SK-N-SH (cell line): ENCODE results near the gene CEP63. TPM values are rescaled to one million over a fixed set of nuclear protein-coding genes. Genes with fewer than 3 reads are reported as not detected.

Experiments used
- CTCF ChIA-PET: fragments of 300-600, 350-600 bp; formaldehyde crosslinking; extraction: SDS; loops from one replicate; lab custom pipeline; 2021; lab: Yijun Ruan, JAX
- POLR2A ChIA-PET: fragments of 350-600 bp; sonication (Branson Sonifier 250); formaldehyde crosslinking; extraction: SDS; loops from one replicate; lab custom pipeline; 2020; ENCODE audit warnings: antibody characterized with exemption, inconsistent platforms; lab: Yijun Ruan, JAX
- DNase-seq: peaks from one replicate; pipeline ENCODE4 v3.0.0; 2012
- H2AFZ ChIP-seq: fragments of 200-600 bp; sonication (generic); 2 replicates; pipeline ENCODE4 v1.8.1; 2016; ENCODE audit warnings: antibody characterized with exemption, mild to moderate bottlenecking, low read depth
- H3F3A ChIP-seq: fragments of 200-600 bp; sonication (generic); replicated peaks from 2 replicates; pipeline ENCODE3; 2016; ENCODE audit warnings: antibody characterized with exemption, mild to moderate bottlenecking; ENCODE audit not compliant: insufficient read depth
- H3K27ac ChIP-seq, 2 experiments: fragments of 200-500 bp in 1 of 2; fragments of 200-600 bp in 1 of 2; sonication (Bioruptor generic) in 1 of 2; sonication (generic), shearing (Covaris generic) in 1 of 2; 2 replicates each; pipeline versions ENCODE4 v1.5.1 to v1.6.1; 2014 to 2016; ENCODE audit warnings: low read depth in 2 of 2, inconsistent platforms in 1 of 2, low read length in 1 of 2, mild to moderate bottlenecking in 1 of 2, mixed read lengths in 1 of 2
- H3K27me3 ChIP-seq: fragments of 200-600 bp; sonication (generic), shearing (Covaris generic); 2 replicates; pipeline ENCODE4 v1.6.1; 2016; ENCODE audit warnings: mixed run types; ENCODE audit not compliant: insufficient read depth
- H3K36me3 ChIP-seq, 2 experiments: fragments of 200-500 bp in 1 of 2; fragments of 200-600 bp in 1 of 2; sonication (Bioruptor generic) in 1 of 2; sonication (generic) in 1 of 2; replicated peaks in 1 of 2; 2 replicates each; pipeline versions ENCODE3 to v1.5.1; 2014 to 2016; ENCODE audit warnings: low read length in 1 of 2, mild to moderate bottlenecking in 1 of 2; ENCODE audit not compliant: insufficient read depth in 2 of 2, control insufficient read depth in 1 of 2
- H3K4me1 ChIP-seq, 2 experiments: fragments of 200-500 bp in 1 of 2; fragments of 200-600 bp in 1 of 2; sonication (Bioruptor generic) in 1 of 2; sonication (generic), shearing (Covaris generic) in 1 of 2; 2 replicates each; pipeline versions ENCODE4 v1.5.1 to v1.6.1; 2014 to 2016; ENCODE audit warnings: low read depth in 1 of 2, low read length in 1 of 2, mixed run types in 1 of 2; ENCODE audit not compliant: insufficient read depth in 2 of 2, control insufficient read depth in 1 of 2
- H3K4me2 ChIP-seq: fragments of 200-600 bp; sonication (generic), shearing (Covaris generic); 2 replicates; pipeline ENCODE4 v1.6.1; 2017; ENCODE audit warnings: mixed run types
- H3K4me3 ChIP-seq, 2 experiments: fragments of 200-500 bp in 1 of 2; fragments of 200-600 bp in 1 of 2; sonication (Bioruptor generic) in 1 of 2; sonication (generic), shearing (Covaris generic) in 1 of 2; 2 replicates each; pipeline versions ENCODE4 v1.5.1 to v1.8.1; 2014 to 2016; ENCODE audit warnings: low read depth in 2 of 2, inconsistent platforms in 1 of 2, low read length in 1 of 2, mild to moderate bottlenecking in 1 of 2, mixed read lengths in 1 of 2, moderate library complexity in 1 of 2
- H3K79me2 ChIP-seq: fragments of 200-600 bp; sonication (generic); 2 replicates; pipeline ENCODE4 v1.8.1; 2017; ENCODE audit warnings: mild to moderate bottlenecking; ENCODE audit not compliant: insufficient read depth
- H3K9ac ChIP-seq: fragments of 200-600 bp; sonication (generic); 2 replicates; pipeline ENCODE4 v1.6.1; 2017; ENCODE audit warnings: mixed run types
- H3K9me2 ChIP-seq: fragments of 200-600 bp; sonication (generic); 2 replicates; pipeline ENCODE4 v1.6.1; 2017; ENCODE audit warnings: mixed run types
- H3K9me3 ChIP-seq: fragments of 200-600 bp; sonication (generic); 2 replicates; pipeline ENCODE4 v1.6.1; 2017; ENCODE audit warnings: mixed run types, mild to moderate bottlenecking, moderate library complexity
- H4K20me1 ChIP-seq: fragments of 200-600 bp; sonication (generic); 2 replicates; pipeline ENCODE4 v1.6.1; 2017; ENCODE audit warnings: mild to moderate bottlenecking, mixed run types; ENCODE audit not compliant: insufficient read depth
- MEF2A ChIP-seq: IDR thresholded peaks from 2 replicates; pipeline ENCODE4 v1.4.0; 2012; ENCODE audit warnings: low read depth, borderline replicate concordance
- RFX5 ChIP-seq: IDR thresholded peaks from 2 replicates; pipeline ENCODE4 v1.6.1; 2012; ENCODE audit warnings: mild to moderate bottlenecking, improper control_type of control experiment, low read length
- RXRA ChIP-seq: IDR thresholded peaks from 2 replicates; pipeline ENCODE4 v1.4.0; 2012; ENCODE audit warnings: low read depth, mild to moderate bottlenecking, borderline replicate concordance
- TEAD4 ChIP-seq: IDR thresholded peaks from 2 replicates; pipeline ENCODE4 v1.4.0; 2012; ENCODE audit warnings: mild to moderate bottlenecking, borderline replicate concordance; ENCODE audit not compliant: insufficient read depth
- WGBS: methylation state at CpG from one replicate; pipeline ENCODE4 v1.1.6; 2017; ENCODE audit warnings: low lambda C conversion rate; 5-methylcytosine and 5-hydroxymethylcytosine counted together
- polyA plus RNA-seq, 3 experiments: library from polyadenylated mRNA; depleted of rRNA; stranded (reverse); fragments of >200 nt; gene quantifications; 2 replicates each; pipeline ENCODE4 v1.2.3, GENCODE V29; 2012
- TF ChIP-seq, protein P1 (sequence below): IDR thresholded peaks from 2 replicates; pipeline ENCODE4 v1.4.0; 2012; ENCODE audit warnings: low read depth

The CEP63 gene
- polyA plus RNA-seq, 1 of the 3 experiments (the other 2 are of a cell fraction), result 6.3 TPM

DNA sequence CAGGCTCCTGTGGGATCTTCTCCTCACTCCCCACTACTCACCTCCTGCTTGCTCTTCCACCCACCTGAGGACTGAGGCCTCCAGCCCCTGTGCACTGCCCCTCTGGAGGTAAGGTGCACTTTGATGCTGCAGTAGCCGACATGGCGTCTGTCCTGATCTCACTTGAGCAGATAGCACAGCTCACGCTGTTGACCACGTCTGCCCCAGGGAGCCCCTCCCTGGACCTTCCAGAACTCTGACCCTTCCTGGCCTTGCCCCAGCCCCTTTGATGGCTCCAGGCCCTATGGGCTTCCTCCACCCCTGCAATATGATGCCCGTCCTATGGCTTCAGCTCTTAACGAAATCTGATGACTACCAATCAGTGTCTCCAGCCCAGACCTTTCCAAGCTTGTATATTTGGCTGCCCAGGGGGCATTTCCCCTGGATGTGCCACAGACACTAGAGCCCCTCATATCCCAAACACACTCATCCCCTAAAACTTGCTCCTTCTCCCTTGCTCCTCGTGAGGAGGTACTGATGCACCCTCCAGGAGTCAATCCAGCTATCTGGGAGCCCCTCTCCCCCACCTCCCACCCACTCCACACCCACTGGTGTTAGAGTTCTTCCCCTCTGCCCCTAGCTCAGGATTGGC is 137.9 kb downstream of the CEP63 start:
- Histone ChIP-seq H3K4me3 (no peak overlapping the region), H3K9ac (no peak overlapping the region), H3K79me2 (no peaks in the 10 kb centered on the region), H3K27ac (no peak overlapping the region), H3K9me2 (no peaks in the 10 kb centered on the region), H3K4me1 (peaks cover 0 to 10% of the 10 kb centered on the region in 2 experiments; a peak in 1 of 4 replicates), H3F3A (no peaks in the 10 kb centered on the region), H4K20me1 (no peaks in the 10 kb centered on the region), H3K9me3 (no peaks in the 10 kb centered on the region), H3K27me3 (no peaks in the 10 kb centered on the region), H2AFZ (no peak overlapping the region), H3K4me2 (no peak overlapping the region), H3K36me3 (no peaks in the 10 kb centered on the region)
- no peak for TF ChIP-seq MEF2A
- no peak for TF ChIP-seq RFX5
- no peak for TF ChIP-seq TEAD4
- TF ChIP-seq, protein P1, sequence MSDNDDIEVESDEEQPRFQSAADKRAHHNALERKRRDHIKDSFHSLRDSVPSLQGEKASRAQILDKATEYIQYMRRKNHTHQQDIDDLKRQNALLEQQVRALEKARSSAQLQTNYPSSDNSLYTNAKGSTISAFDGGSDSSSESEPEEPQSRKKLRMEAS, result no peak
- TF ChIP-seq RXRA, result no peak
- CTCF ChIA-PET, result interaction anchor here (2.6 kb wide), 1 partner anchor 23 kb away, joined by 12 read pairs; no protein-coding TSS in a partner anchor
- 77% methylated on average over 7 of the region's 7 CpGs for WGBS
- POLR2A ChIA-PET, result no interaction called here
- DNase-seq, result no peak

Other genes starting within 250 kb of the CEP63 start
- 25.9 and 36.2 TPM in 2 replicates for gene RYK, start 235.2 kb upstream of the CEP63 start, polyA plus RNA-seq (2012; rRNA removed)
- 163 and 185 TPM in 2 replicates for gene AMOTL2, start 111.6 kb upstream of the CEP63 start, polyA plus RNA-seq (2012; rRNA removed)
- gene ANAPC13, start 72 bp upstream of the CEP63 start, polyA plus RNA-seq (2012; rRNA removed), result 63.5 and 76.4 TPM in 2 replicates
- 1.9 and 2.4 TPM in 2 replicates for gene KY, start 165.0 kb downstream of the CEP63 start, polyA plus RNA-seq (2012; rRNA removed)